Measurements from ENCODE around the gene OBI1.

Gene OBI1

DNA sequence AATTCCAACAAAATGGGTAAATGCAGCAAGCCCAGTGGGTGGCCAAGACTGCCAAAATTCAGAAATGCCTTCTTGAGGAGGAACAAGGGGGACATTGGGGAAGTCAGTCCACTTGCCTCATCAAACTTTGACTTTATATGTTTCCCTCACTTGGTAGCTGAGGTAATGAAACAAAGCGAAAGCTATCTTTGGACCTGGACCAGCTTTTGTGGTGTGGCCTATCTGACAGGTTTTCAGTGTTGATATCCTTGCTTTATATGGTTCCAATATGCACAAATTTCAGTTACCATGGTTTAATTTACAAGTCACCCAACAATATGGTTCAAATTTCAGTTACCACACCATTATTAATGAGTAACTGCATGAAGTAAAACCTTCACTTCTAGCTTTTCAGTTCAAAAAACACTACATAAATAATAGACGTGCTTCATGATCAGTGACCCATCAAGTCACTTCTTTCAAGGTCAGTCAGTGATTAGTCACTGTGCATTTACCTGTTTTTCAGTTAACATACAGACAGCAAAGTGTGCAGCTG lies 38.0 kb downstream of the OBI1 start:
- H3K4me3 Mint-ChIP-seq, result no peak overlapping the region

GRCh38 chr13:78618411-78618810 lies 40.5 kb downstream of the OBI1 start:
- no peak overlapping the region for H3K4me3 Mint-ChIP-seq
- H3K4me1 Mint-ChIP-seq (ENCODE audit: low read depth), result no peaks in the 10 kb centered on the region
- H3K9me3 Mint-ChIP-seq, result no peaks in the 10 kb centered on the region
- H3K27ac Mint-ChIP-seq, result no peak overlapping the region
- DNase-seq, result no peak
- H3K36me3 Mint-ChIP-seq (ENCODE audit: low read depth), result peaks cover 91% of the 10 kb centered on the region
- no peaks in the 10 kb centered on the region for H3K27me3 Mint-ChIP-seq

More for the DNA sequence above, 38.0 kb downstream of the OBI1 start:
- Mint-ChIP-seq H3K27me3 (no peaks in the 10 kb centered on the region), H3K27ac (no peak overlapping the region), H3K36me3 (ENCODE audit: low read depth) (peaks cover 93% of the 10 kb centered on the region), H3K9me3 (no peaks in the 10 kb centered on the region), H3K4me1 (ENCODE audit: low read depth) (no peaks in the 10 kb centered on the region)
- no peak for DNase-seq

DNA sequence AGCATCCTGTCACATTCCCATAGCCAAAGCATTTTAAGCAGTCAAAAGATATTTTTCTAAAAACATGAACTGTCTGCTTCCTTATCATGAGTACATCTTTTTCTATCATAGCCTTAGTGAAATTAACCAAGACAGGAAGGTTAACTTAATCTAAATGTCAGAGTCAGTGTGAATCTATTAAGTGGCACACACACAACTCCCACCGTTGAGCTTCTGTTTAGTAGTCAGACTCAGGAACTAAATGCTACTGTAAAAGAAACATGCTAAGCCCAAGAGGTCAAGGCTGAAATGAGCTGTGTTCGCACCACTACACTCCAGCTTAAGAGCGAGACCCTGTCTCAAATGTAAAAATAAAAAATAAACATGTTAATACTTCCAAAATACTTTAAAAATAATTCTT lies 47.9 kb downstream of the OBI1 start:
- peaks cover 59% of the 10 kb centered on the region for H3K27me3 Mint-ChIP-seq
- no peak for DNase-seq
- H3K4me3 Mint-ChIP-seq, result no peak overlapping the region
- peaks cover 25% of the 10 kb centered on the region for H3K36me3 Mint-ChIP-seq (ENCODE audit: low read depth)
- H3K27ac Mint-ChIP-seq, result no peak overlapping the region
- H3K9me3 Mint-ChIP-seq, result no peaks in the 10 kb centered on the region
- peaks cover 32% of the 10 kb centered on the region for H3K4me1 Mint-ChIP-seq (ENCODE audit: low read depth)

DNA sequence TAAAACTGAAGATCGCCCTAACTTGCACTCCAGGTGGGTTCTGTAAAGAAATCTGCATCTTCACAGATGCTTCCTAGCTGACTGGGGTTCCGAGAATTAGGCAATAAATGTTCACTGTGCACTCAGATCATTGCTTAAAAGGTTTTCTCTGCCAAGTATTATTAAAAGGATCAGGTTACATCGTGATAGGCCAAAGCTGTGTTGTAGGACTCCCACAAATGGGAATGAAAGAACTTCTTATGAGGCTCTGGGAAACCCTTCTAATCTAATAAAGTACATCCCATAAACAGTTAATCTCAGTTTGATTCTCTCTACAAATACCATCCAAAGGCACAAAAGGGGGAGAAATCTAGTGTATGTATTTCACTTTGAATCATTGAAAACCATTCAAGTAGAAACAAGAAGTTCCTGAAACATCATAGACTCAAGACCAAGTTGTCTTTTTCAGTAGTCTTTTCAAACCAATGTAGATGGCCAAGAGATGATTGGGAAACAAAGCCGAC lies 48.5 kb downstream of the OBI1 start:
- Mint-ChIP-seq H3K4me3 (no peak overlapping the region), H3K9me3 (no peaks in the 10 kb centered on the region), H3K27ac (no peak overlapping the region), H3K27me3 (peaks cover 65% of the 10 kb centered on the region), H3K4me1 (ENCODE audit: low read depth) (peaks cover 32% of the 10 kb centered on the region), H3K36me3 (ENCODE audit: low read depth) (peaks cover 19% of the 10 kb centered on the region)
- no peak for DNase-seq

DNA sequence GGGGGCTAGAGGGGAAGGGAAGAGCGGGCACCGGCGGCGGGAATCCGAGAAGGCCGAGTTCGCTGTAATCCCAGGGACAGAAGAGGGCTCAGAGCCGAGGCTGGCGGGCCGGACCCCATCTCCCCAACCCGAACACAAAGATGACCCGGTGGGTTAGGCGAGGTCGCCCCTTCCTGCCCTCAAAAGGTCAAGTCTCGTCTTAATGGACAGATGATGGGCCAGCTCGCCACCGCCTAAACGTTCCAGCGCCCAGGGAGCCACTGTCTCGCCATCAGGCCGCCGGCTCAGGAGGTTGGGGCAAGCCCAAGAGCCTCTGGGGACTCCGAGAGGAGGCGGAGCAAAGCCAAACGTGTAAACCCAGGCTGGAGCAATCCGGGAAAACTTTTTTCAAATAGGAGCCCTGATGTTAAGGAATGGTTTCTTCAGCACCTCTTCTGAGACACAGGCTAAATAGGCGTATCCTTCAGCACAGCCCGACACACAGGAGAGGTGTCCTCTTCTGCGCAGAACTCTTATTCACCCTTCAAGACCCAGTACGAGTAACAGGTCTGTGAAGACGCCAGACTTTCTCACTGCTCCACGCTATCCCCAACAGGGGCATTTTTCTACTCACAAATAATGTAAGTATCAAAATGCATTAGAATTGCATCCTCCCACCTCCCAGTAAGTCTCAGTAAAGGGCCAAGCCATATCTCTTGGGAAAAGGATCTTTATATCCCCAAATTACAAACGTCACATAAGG lies 49.3 kb downstream of the OBI1 start:
- peaks cover 35% of the 10 kb centered on the region for H3K4me1 Mint-ChIP-seq (ENCODE audit: low read depth)
- no peak overlapping the region for H3K27ac Mint-ChIP-seq
- peaks cover 11% of the 10 kb centered on the region for H3K36me3 Mint-ChIP-seq (ENCODE audit: low read depth)
- peaks cover 73% of the 10 kb centered on the region for H3K27me3 Mint-ChIP-seq
- DNase-seq, result no peak
- H3K4me3 Mint-ChIP-seq, result peak overlapping the region; percentile 67
- H3K9me3 Mint-ChIP-seq, result no peaks in the 10 kb centered on the region

DNA sequence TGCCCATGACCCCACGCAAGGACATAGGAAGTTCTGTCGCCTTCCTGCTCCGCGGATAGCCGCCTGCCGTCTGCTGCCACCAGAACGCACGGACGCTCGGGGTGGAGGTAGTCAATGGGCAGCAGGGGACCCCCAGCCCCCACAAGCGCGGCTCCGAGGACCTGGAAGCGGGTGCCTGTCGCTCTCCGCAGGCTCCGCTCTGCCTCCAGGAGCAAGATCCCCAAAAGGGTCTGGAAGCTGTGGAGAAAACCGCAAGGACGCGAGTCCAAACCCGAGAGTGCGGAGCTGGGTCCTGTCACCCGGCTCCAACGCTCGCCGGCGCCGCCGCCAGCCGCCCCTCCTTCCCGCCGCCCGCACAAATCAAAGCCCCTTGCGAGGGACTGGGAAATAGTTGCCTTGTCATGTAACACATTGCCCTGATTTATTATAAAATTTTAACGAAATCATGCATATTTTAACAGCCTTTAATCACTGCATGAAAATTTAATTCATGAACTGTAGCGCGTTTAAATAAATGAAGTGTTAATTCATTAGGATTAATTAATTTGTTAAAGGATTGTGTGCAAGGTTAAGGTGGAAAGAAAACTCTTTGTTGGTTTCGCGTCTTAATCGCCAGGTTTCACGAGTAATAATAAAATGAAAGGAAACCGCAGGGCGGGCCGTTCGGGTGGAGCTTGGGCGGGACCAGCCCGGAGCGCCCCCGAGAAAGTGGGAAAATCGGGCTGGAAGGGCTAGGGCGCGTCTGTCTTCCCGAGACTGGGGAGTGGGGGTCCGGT lies 50.1 kb downstream of the OBI1 start:
- Mint-ChIP-seq H3K27me3 (peaks cover 81% of the 10 kb centered on the region), H3K4me3 (peak overlapping the region; percentile 67), H3K9me3 (no peaks in the 10 kb centered on the region), H3K4me1 (ENCODE audit: low read depth) (peaks cover 40% of the 10 kb centered on the region), H3K36me3 (ENCODE audit: low read depth) (peaks cover 4% of the 10 kb centered on the region), H3K27ac (no peak overlapping the region)
- no peak for DNase-seq

- no peak for DNase-seq
- Mint-ChIP-seq H3K4me1 (ENCODE audit: low read depth) (peaks cover 45% of the 10 kb centered on the region), H3K27me3 (peaks cover 87% of the 10 kb centered on the region), H3K36me3 (ENCODE audit: low read depth) (peaks cover under 1% of the 10 kb centered on the region), H3K27ac (no peak overlapping the region), H3K4me3 (peak overlapping the region; percentile 67), H3K9me3 (no peaks in the 10 kb centered on the region)
Measured at GRCh38 chr13:78608252-78608687, 50.7 kb downstream of the OBI1 start.

DNA sequence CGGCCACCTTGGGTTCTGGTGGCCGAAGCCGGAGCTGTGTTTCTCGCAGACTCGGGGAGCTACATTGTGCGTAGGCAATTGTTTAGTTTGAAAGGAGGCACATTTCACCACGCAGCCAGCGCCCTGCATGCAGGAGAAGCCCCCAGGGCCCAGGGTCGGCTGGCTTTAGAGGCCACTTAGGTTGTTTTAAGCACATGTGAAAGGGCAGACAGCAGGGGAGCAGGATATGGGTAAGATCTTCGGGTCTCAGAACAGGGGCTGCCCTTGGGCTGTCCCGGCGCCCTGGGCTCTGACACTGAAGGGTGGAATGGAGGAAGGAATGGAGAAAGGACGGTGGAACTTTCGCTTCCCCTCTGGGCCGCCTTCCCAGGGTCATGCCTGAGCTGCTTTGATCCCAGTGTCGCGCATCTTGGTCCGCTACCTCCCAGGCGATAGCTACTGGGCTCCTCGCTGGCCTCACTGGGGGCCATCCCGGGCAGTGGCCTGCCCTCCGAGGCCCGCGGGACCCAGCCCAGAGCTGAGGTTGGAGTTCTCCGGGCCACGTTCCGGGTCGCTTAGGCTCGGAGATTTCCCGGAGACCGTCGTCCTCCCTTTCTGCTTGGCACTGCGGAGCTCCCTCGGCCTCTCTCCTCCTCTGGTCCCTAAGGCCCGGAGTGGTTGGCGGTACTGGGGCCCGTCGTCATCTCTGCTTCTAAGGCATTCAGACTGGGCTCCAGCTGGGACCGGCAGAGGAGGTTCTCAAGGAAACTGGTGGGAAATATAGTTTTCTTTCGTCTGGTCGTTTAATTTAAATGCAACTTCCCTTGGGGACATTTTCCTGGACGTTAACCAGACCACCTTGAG lies 51.3 kb downstream of the OBI1 start:
- Mint-ChIP-seq H3K4me3 (peak overlapping the region; percentile 67), H3K4me1 (ENCODE audit: low read depth) (peaks cover 48% of the 10 kb centered on the region), H3K27ac (no peak overlapping the region), H3K27me3 (peaks cover 90% of the 10 kb centered on the region), H3K9me3 (no peaks in the 10 kb centered on the region), H3K36me3 (ENCODE audit: low read depth) (no peaks in the 10 kb centered on the region)
- no peak for DNase-seq

GRCh38 chr13:78606471-78607408 lies 52.2 kb downstream of the OBI1 start:
- Mint-ChIP-seq H3K27ac (no peak overlapping the region), H3K36me3 (ENCODE audit: low read depth) (no peaks in the 10 kb centered on the region), H3K4me3 (no peak overlapping the region), H3K4me1 (ENCODE audit: low read depth) (peaks cover 53% of the 10 kb centered on the region), H3K9me3 (no peaks in the 10 kb centered on the region), H3K27me3 (peaks cover 91% of the 10 kb centered on the region)
- no peak for DNase-seq

DNA sequence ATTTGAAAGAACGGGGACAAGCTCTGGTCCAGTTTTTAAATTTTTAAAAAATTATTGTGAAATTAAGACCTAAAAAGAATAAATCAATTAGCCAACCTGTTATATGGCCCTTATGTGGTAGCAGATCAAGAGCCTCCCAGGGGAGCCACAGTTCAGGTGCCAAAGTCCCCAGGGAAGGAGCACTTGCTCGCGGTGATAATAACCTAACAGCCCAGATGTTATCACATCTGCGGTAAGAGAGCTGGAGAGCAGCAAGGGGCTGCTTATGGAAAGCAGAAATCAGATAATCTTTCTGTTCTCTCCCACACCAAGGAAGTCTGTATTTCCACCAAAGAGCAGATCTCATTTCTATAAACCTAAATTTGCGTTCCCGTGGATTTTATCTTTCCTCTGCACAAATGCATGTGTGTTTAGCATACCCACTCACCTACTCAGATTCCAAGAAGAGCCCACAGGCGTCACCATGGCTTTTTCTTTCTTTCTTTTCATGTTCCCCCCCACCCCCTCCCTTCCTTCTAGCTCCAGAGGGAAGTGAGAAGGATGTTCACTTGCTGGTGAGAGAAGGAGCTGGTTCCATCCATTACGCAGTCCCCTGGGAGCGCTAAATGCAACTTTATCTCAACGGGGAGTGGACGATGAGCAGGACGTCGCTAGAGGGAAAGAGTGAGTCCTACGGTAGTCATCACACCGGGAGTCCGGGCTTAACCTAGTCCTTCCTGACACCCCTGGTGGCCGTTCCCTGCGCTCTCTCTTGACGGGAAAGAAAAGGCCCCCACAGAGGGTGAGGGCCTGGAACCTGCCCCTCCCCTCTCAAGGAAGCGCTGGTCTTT lies 54.0 kb downstream of the OBI1 start:
- Mint-ChIP-seq H3K9me3 (no peaks in the 10 kb centered on the region), H3K27ac (no peak overlapping the region)

DNA sequence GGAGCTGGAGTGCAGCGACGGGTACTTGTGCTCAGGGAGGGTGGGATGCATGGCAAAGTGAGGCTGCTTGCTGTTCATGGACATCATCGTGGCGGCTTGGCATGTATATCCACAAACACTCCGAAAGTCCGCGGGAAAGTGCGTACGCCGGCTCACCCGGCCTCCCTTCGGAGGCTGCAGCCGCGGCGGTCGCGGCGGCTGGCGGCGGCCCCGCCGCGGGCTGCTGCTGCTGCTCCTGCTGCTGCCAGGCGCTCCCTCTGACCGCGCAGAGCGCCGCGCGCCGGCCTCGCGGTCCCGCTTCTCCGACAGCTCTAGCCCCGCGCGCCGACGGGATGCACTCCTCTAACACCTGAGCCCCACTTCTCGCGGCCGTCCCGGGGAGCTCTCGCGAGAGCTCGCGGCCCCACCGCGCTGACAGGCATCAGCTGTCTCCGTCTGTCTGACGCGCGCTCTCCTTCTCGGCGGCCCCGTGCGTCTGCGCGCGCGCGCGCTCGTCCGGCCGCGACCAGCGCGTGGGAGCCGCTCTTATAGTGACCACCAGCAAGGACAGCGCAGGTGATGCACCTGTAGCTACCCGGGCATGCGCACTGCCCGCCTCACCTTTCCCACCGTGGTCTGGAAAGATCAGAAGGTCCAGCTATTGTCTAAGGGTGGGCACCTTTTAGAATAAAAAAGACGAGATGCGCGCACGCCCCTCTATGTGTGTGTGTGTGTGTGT lies 55.6 kb downstream of the OBI1 start, which contains the start of gene POU4F1:
Gene POU4F1 (minus strand): TSS at position 313 of the 718 bp plus-strand sequence. CDS start 226 bp downstream, at position 87.
- DNase-seq, result peak; percentile 76
- H3K36me3 Mint-ChIP-seq (ENCODE audit: low read depth), result no peaks in the 10 kb centered on the region
- H3K9me3 Mint-ChIP-seq, result peaks cover 1% of the 10 kb centered on the region
- peaks cover 92% of the 10 kb centered on the region for H3K27me3 Mint-ChIP-seq
- peak within 1 kb of the TSS; percentile 85 for H3K27ac Mint-ChIP-seq
- peaks cover 47% of the 10 kb centered on the region for H3K4me1 Mint-ChIP-seq (ENCODE audit: low read depth)
- H3K4me3 Mint-ChIP-seq, result peak within 1 kb of the TSS; percentile 73

More for the DNA sequence above, 54.0 kb downstream of the OBI1 start:
- no peak for DNase-seq
- Mint-ChIP-seq H3K4me3 (no peak overlapping the region), H3K27me3 (peaks cover 92% of the 10 kb centered on the region), H3K36me3 (ENCODE audit: low read depth) (no peaks in the 10 kb centered on the region), H3K4me1 (ENCODE audit: low read depth) (peaks cover 56% of the 10 kb centered on the region)

- DNase-seq, result peak; percentile 54
- Mint-ChIP-seq H3K27me3 (peaks cover 90% of the 10 kb centered on the region), H3K36me3 (ENCODE audit: low read depth) (no peaks in the 10 kb centered on the region), H3K4me3 (peak overlapping the region; percentile 73), H3K4me1 (ENCODE audit: low read depth) (peaks cover 41% of the 10 kb centered on the region), H3K27ac (peak overlapping the region; percentile 85), H3K9me3 (peaks cover 2% of the 10 kb centered on the region)
Measured at GRCh38 chr13:78602561-78603239, 56.3 kb downstream of the OBI1 start.
